Activated CD8-positive, alpha-beta memory T cell treated with anti-CD3 and anti-CD28 coated beads, Interleukin-2, amount 10 ng/mL, durations not matched to agents 7 days and 5 days (primary cell): Measurements from ENCODE around the gene SAYSD1. TPM values are rescaled to one million over a fixed set of nuclear protein-coding genes. Genes with fewer than 3 reads are reported as not detected.

Experiments
- ATAC-seq: fragments of 150-1000 bp; cut with Tn5 transposase; one replicate; pipeline ENCODE4 v1.10.0; 2021; ENCODE audit warnings: moderate library complexity
- CTCF ChIA-PET: fragments of 350-600 bp; sonication (Branson Sonifier 250); formaldehyde crosslinking; loops from one replicate; lab custom pipeline; 2021; ENCODE audit warnings: antibody characterized with exemption; lab: Charles Lee
- DNase-seq: peaks from one replicate; pipeline ENCODE4 v3.0.0-alpha.2; 2020
- H3K27ac Mint-ChIP-seq: one replicate; pipeline ENCODE4 v1.8.0; 2021; ENCODE audit warnings: mild to moderate bottlenecking, mixed read lengths
- H3K27me3 Mint-ChIP-seq: one replicate; pipeline ENCODE4 v1.8.0; 2021; ENCODE audit warnings: mixed read lengths
- H3K36me3 Mint-ChIP-seq: one replicate; pipeline ENCODE4 v1.8.0; 2021; ENCODE audit warnings: mild to moderate bottlenecking, mixed read lengths
- H3K4me1 Mint-ChIP-seq: one replicate; pipeline ENCODE4 v1.8.0; 2021; ENCODE audit warnings: mixed read lengths
- H3K4me3 Mint-ChIP-seq: one replicate; pipeline ENCODE4 v1.8.0; 2021; ENCODE audit warnings: mild to moderate bottlenecking, moderate library complexity, mixed read lengths
- H3K9me3 Mint-ChIP-seq: one replicate; pipeline ENCODE4 v1.8.0; 2022; ENCODE audit warnings: low read depth, mixed read lengths
- total RNA-seq, 2 experiments: library from RNA; stranded (reverse); gene quantifications; one replicate each; pipeline ENCODE4 v1.2.3, GENCODE V29; 2021

SAYSD1 gene
- total RNA-seq, 2 experiments from 2014 or later: 9.1 to 11.4 TPM

- Mint-ChIP-seq H3K36me3 (no peaks in the 10 kb centered on the region), H3K9me3 (no peaks in the 10 kb centered on the region), H3K27ac (no peak overlapping the region), H3K27me3 (peaks cover 26% of the 10 kb centered on the region), H3K4me1 (no peaks in the 10 kb centered on the region), H3K4me3 (no peak overlapping the region)
- CTCF ChIA-PET: no interaction called here
- no peak for ATAC-seq
- no peak for DNase-seq
Measured at GRCh38 chr6:39057251-39058155, 57.5 kb downstream of the SAYSD1 start.

- no peak overlapping the region for H3K27ac Mint-ChIP-seq
- peaks cover 29% of the 10 kb centered on the region for H3K27me3 Mint-ChIP-seq
- H3K4me1 Mint-ChIP-seq: peaks cover 3% of the 10 kb centered on the region
- no peaks in the 10 kb centered on the region for H3K36me3 Mint-ChIP-seq
- DNase-seq (no peak), ATAC-seq (no peak)
- no peak overlapping the region for H3K4me3 Mint-ChIP-seq
- CTCF ChIA-PET: no interaction called here
- H3K9me3 Mint-ChIP-seq: no peaks in the 10 kb centered on the region
Measured at GRCh38 chr6:39056681-39057080, 58.3 kb downstream of the SAYSD1 start.

- Mint-ChIP-seq H3K27ac (no peak overlapping the region), H3K9me3 (no peaks in the 10 kb centered on the region), H3K4me1 (peaks cover 8% of the 10 kb centered on the region), H3K4me3 (no peak overlapping the region), H3K27me3 (peaks cover 30% of the 10 kb centered on the region), H3K36me3 (no peaks in the 10 kb centered on the region)
- ATAC-seq: no peak
- DNase-seq: no peak
- CTCF ChIA-PET: no interaction called here
Measured at GRCh38 chr6:39056191-39056590, 58.8 kb downstream of the SAYSD1 start.

GRCh38 chr6:39055661-39056060, 59.3 kb downstream of the SAYSD1 start:
- Mint-ChIP-seq H3K9me3 (no peaks in the 10 kb centered on the region), H3K36me3 (no peaks in the 10 kb centered on the region), H3K27ac (no peak overlapping the region), H3K27me3 (peaks cover 31% of the 10 kb centered on the region), H3K4me1 (peaks cover 13% of the 10 kb centered on the region), H3K4me3 (no peak overlapping the region)
- CTCF ChIA-PET: no interaction called here
- no peak for DNase-seq
- no peak for ATAC-seq

GRCh38 chr6:39054577-39055142, 60.3 kb downstream of the SAYSD1 start:
- DNase-seq: no peak
- Mint-ChIP-seq H3K4me1 (peaks cover 20% of the 10 kb centered on the region), H3K4me3 (no peak overlapping the region), H3K36me3 (no peaks in the 10 kb centered on the region), H3K27ac (no peak overlapping the region), H3K27me3 (peaks cover 30% of the 10 kb centered on the region), H3K9me3 (no peaks in the 10 kb centered on the region)
- CTCF ChIA-PET: no interaction called here
- no peak for ATAC-seq

Other genes starting within 250 kb of the SAYSD1 start
- gene GLP1R, start 66.4 kb downstream of the SAYSD1 start, total RNA-seq: not detected
- gene KCNK5, start 114.3 kb upstream of the SAYSD1 start, total RNA-seq: 10 to 100 TPM; 19.1 to 30.8 TPM
- not detected for gene KCNK17, start 199.2 kb upstream of the SAYSD1 start, total RNA-seq
- not detected for gene KCNK16, start 207.5 kb upstream of the SAYSD1 start, total RNA-seq